ENCODE results near the gene ERGIC2.

GRCh38 chr12:29382251-29382650 lies 1.3 kb upstream of the ERGIC2 start:
- no peak for TF ChIP-seq POLR2AphosphoS5 (IDR thresholded peaks at IDR 0.05; ENCODE audit: low read depth)
- no peak for TF ChIP-seq CTCF (IDR thresholded peaks at IDR 0.05; ENCODE audit: insufficient read depth, low read length)
